ENCODE measurements around the gene COX7A1.
A peak's percentile ranks its signal among the peaks of the same experiment; 100 is the strongest.

The COX7A1 gene

DNA sequence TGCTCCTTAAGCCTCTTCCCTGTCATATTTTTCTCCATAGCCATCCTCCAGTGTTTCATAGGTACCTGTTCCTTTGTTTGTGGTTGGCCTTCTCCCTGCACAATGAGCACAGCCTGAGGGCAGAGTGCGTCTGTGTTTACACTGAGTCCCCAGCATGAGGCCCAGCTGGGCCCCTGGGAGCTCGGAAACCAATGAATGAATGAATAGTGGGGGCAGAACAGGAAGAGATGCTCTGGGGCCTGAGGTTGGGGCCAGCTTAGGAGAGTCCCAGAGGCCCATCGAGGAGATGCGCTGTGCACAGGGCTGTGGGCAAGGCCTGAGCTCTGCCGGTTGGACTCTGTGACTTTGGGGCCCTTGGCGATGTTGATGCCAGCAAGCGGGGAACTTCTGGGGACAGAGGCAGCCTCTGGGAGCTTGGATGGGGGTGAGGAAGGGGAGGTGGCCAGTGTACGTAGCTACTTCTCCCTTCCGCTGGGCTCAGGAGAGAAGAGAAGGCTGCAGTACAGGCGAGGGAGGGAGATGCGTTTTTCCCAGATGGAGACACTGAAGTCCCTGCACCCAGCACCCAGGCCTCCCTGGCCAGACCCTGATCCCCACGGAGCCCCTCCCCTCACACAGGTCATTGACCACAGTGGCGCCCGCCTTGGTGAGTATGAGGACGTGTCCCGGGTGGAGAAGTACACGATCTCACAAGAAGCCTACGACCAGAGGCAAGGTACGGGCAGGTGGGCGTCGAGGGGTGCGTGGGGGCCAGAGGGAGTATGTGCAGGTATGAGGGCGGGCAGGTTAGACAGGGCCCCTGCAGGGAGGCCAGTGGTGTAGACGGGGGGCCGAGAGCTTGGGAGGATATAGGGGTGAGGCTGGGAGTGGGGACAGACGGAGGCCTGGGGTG is 31.9 kb downstream of the COX7A1 start:
- H3K9me3 ChIP-seq (ENCODE audit: insufficient read depth, low read depth, low read length): no peaks in the 10 kb centered on the region
- H3K23ac ChIP-seq (ENCODE audit: low read length): no peak overlapping the region
- no peaks in the 10 kb centered on the region for H3K27me3 ChIP-seq (ENCODE audit: insufficient read depth, low read length)
- no peak overlapping the region for H3K4me2 ChIP-seq (ENCODE audit: low read length)
- no peak overlapping the region for H3K27ac ChIP-seq (ENCODE audit: low read depth, low read length)
- H3K4ac ChIP-seq (ENCODE audit: low read depth, low read length): no peak overlapping the region
- peaks cover 3% of the 10 kb centered on the region for H3K79me2 ChIP-seq (ENCODE audit: control insufficient read depth, insufficient read depth, low read length, poor library complexity)
- H3K9ac ChIP-seq (ENCODE audit: low read length): no peak overlapping the region
- H3K14ac ChIP-seq (ENCODE audit: low read length): no peak overlapping the region
- H2BK5ac ChIP-seq (ENCODE audit: low read depth, low read length, poor library complexity): no peak overlapping the region
- no peak overlapping the region for H2AK5ac ChIP-seq (ENCODE audit: low read length)
- DNase-seq: no peak
- no peak overlapping the region for H2AFZ ChIP-seq (ENCODE audit: insufficient read depth, low read length, poor library complexity)
- H2BK120ac ChIP-seq (ENCODE audit: insufficient read depth, low read length, poor library complexity): no peak overlapping the region
- H3K4me1 ChIP-seq (ENCODE audit: control insufficient read depth in 1 of 2, insufficient read depth in 2 of 2, low read length in 2 of 2): peaks cover 5 to 6% of the 10 kb centered on the region in 2 experiments
- H3K36me3 ChIP-seq (ENCODE audit: control insufficient read depth in 1 of 2, insufficient read depth in 2 of 2, low read length in 2 of 2): peaks cover 45 to 57% of the 10 kb centered on the region in 2 experiments
- H4K12ac ChIP-seq (ENCODE audit: low read depth, low read length): no peak overlapping the region
- H3K18ac ChIP-seq (ENCODE audit: low read length): no peak overlapping the region
- no peak overlapping the region for H4K8ac ChIP-seq (ENCODE audit: low read depth, low read length)
- no peak overlapping the region for H3K4me3 ChIP-seq (ENCODE audit: low read depth, low read length)
- no CpG with 5 or more reads among the region's 26 CpGs for WGBS (ENCODE audit: extremely low coverage, insufficient coverage, insufficient read length)
- H3K79me1 ChIP-seq (ENCODE audit: low read length): peaks cover 5% of the 10 kb centered on the region
- H4K91ac ChIP-seq (ENCODE audit: low read depth, low read length): no peak overlapping the region
- H2BK12ac ChIP-seq (ENCODE audit: low read length): no peak overlapping the region

GRCh38 chr19:36116344-36116637 is 36.0 kb downstream of the COX7A1 start:
- peak overlapping the region; percentile 70 for H4K12ac ChIP-seq (ENCODE audit: low read depth, low read length)
- H3K4me2 ChIP-seq (ENCODE audit: low read length): peak overlapping the region; percentile 63
- H2BK5ac ChIP-seq (ENCODE audit: low read depth, low read length, poor library complexity): no peak overlapping the region
- H3K4me1 ChIP-seq (ENCODE audit: control insufficient read depth in 1 of 2, insufficient read depth in 2 of 2, low read length in 2 of 2): peaks cover 14 to 16% of the 10 kb centered on the region in 2 experiments
- H3K4me3 ChIP-seq (ENCODE audit: low read depth, low read length): no peak overlapping the region
- no CpG with 5 or more reads among the region's 1 CpG for WGBS (ENCODE audit: extremely low coverage, insufficient coverage, insufficient read length)
- peak overlapping the region; percentile 60 for H3K4ac ChIP-seq (ENCODE audit: low read depth, low read length)
- peak overlapping the region; percentile 90 for H2AFZ ChIP-seq (ENCODE audit: insufficient read depth, low read length, poor library complexity)
- peak overlapping the region; percentile 4 for H3K9ac ChIP-seq (ENCODE audit: low read length)
- no peak for DNase-seq
- no peak overlapping the region for H3K14ac ChIP-seq (ENCODE audit: low read length)
- no peaks in the 10 kb centered on the region for H3K27me3 ChIP-seq (ENCODE audit: insufficient read depth, low read length)
- H3K36me3 ChIP-seq (ENCODE audit: control insufficient read depth in 1 of 2, insufficient read depth in 2 of 2, low read length in 2 of 2): peaks cover 37 to 42% of the 10 kb centered on the region in 2 experiments
- no peak overlapping the region for H2BK12ac ChIP-seq (ENCODE audit: low read length)
- peak overlapping the region; percentile 67 for H3K18ac ChIP-seq (ENCODE audit: low read length)
- H4K8ac ChIP-seq (ENCODE audit: low read depth, low read length): peak overlapping the region; percentile 90
- no peak overlapping the region for H3K27ac ChIP-seq (ENCODE audit: low read depth, low read length)
- no peak overlapping the region for H3K23ac ChIP-seq (ENCODE audit: low read length)
- no peak overlapping the region for H2BK120ac ChIP-seq (ENCODE audit: insufficient read depth, low read length, poor library complexity)
- peak overlapping the region; percentile 71 for H2AK5ac ChIP-seq (ENCODE audit: low read length)
- peaks cover 12% of the 10 kb centered on the region for H3K79me2 ChIP-seq (ENCODE audit: control insufficient read depth, insufficient read depth, low read length, poor library complexity)
- peaks cover 13% of the 10 kb centered on the region for H3K79me1 ChIP-seq (ENCODE audit: low read length)
- H4K91ac ChIP-seq (ENCODE audit: low read depth, low read length): peak overlapping the region; percentile 70
- no peaks in the 10 kb centered on the region for H3K9me3 ChIP-seq (ENCODE audit: insufficient read depth, low read depth, low read length)

DNA sequence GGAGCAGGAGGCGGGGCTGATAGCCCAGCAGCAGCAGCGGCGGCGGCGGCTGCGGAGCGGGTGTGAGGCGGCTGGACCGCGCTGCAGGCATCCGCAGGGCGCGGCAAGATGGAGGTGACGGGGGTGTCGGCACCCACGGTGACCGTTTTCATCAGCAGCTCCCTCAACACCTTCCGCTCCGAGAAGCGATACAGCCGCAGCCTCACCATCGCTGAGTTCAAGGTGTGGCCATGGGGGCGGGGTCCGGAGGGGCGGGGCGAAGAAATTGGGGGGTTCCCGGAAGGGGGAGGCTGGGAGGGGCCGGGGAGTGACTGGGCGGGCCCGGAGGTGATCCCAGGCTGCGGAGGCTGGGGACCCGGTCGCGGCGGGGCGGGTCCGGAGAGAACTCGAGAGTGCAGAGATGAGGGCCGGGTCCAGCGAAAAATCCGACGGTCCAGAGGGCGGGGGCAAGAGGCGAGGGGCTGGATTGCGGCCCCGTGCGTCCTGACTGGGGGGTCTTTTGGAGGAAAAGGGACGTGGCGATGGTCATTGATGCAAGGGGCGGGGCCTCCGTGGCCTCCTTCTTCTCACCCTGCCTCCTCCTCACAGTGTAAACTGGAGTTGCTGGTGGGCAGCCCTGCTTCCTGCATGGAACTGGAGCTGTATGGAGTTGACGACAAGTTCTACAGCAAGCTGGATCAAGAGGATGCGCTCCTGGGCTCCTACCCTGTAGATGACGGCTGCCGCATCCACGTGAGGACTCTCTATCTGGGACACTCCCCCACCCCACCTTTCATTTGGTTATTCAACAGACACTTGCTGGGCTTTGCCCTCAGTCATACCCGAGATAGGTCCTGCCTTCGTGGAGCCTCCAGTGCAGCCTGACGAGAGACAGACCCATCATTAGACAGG is 36.5 kb downstream of the COX7A1 start, which contains the start of gene TBCB:
Gene TBCB, plus strand, starts transcription at position 16 of the 891 bp plus-strand sequence. Its CDS starts 93 bp downstream, at position 109.
- Histone ChIP-seq H2BK120ac (ENCODE audit: insufficient read depth, low read length, poor library complexity) (peak within 1 kb of the TSS; percentile 40), H4K8ac (ENCODE audit: low read depth, low read length) (peak within 1 kb of the TSS; percentile 91), H2AK5ac (ENCODE audit: low read length) (peak within 1 kb of the TSS; percentile 71), H3K27me3 (ENCODE audit: insufficient read depth, low read length) (no peaks in the 10 kb centered on the region), H2BK12ac (ENCODE audit: low read length) (no peak within 1 kb of the TSS), H4K12ac (ENCODE audit: low read depth, low read length) (peak within 1 kb of the TSS; percentile 70), H3K9me3 (ENCODE audit: insufficient read depth, low read depth, low read length) (no peaks in the 10 kb centered on the region), H3K27ac (ENCODE audit: low read depth, low read length) (peak within 1 kb of the TSS; percentile 79), H3K9ac (ENCODE audit: low read length) (peak within 1 kb of the TSS; percentile 76), H3K23ac (ENCODE audit: low read length) (no peak within 1 kb of the TSS), H3K36me3 (ENCODE audit: control insufficient read depth in 1 of 2, insufficient read depth in 2 of 2, low read length in 2 of 2) (peaks cover 33 to 44% of the 10 kb centered on the region in 2 experiments), H3K14ac (ENCODE audit: low read length) (peak within 1 kb of the TSS; percentile 70), H3K79me2 (ENCODE audit: control insufficient read depth, insufficient read depth, low read length, poor library complexity) (peaks cover 12% of the 10 kb centered on the region), H2BK5ac (ENCODE audit: low read depth, low read length, poor library complexity) (no peak within 1 kb of the TSS), H3K18ac (ENCODE audit: low read length) (peak within 1 kb of the TSS; percentile 67), H3K4me2 (ENCODE audit: low read length) (peak within 1 kb of the TSS; percentile 93), H3K4me1 (ENCODE audit: control insufficient read depth in 1 of 2, insufficient read depth in 2 of 2, low read length in 2 of 2) (peaks cover 14 to 16% of the 10 kb centered on the region in 2 experiments), H3K4ac (ENCODE audit: low read depth, low read length) (peak within 1 kb of the TSS; percentile 60), H2AFZ (ENCODE audit: insufficient read depth, low read length, poor library complexity) (peak within 1 kb of the TSS; percentile 90), H4K91ac (ENCODE audit: low read depth, low read length) (peak within 1 kb of the TSS; percentile 70), H3K79me1 (ENCODE audit: low read length) (peaks cover 13% of the 10 kb centered on the region), H3K4me3 (ENCODE audit: low read depth, low read length) (peak within 1 kb of the TSS; percentile 93)
- no CpG with 5 or more reads among the region's 59 CpGs for WGBS (ENCODE audit: extremely low coverage, insufficient coverage, insufficient read length)
- no peak for DNase-seq

DNA sequence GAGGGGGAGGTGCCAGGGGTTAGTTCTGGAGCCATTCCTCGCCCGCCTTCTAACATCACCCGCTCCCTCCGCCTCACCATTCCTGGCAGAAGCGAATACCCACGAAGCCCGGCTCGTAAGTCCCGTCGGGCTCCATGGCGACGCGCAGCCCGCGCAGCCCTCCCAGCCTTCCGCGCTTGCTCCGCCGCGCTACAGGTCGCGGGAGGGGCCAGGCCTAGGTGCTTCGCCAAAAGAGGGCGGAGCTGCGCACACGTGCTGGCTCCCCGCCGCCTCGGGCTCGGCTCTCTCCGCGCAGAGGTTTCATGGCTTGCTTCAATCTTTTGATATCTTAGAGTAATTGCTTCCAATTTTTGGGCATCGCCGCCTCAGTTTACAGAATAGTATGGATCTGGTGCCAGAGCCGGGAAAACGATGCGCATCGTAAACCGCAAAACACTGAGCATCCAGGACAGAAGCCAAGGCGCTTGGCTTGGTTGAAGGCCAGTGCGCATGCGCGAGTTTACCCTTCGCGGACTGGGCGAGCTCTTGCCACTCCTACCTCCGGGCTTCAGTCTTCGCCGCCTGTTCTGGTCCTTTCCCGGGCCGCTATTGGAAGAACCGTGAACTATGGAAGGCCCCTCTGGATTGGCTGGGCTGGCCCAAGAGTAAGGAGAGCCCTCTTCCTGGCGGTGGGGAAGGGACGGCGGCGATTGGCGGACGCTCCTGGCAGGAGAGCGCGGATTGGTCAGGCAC is 37.4 kb downstream of the COX7A1 start, which contains the start of gene POLR2I:
Gene POLR2I, minus strand, starts transcription at position 155 of the 732 bp plus-strand sequence. Its CDS starts 19 bp downstream, at position 136.
- Histone ChIP-seq H4K8ac (ENCODE audit: low read depth, low read length) (peak within 1 kb of the TSS; percentile 91), H3K18ac (ENCODE audit: low read length) (peak within 1 kb of the TSS; percentile 67), H3K23ac (ENCODE audit: low read length) (no peak within 1 kb of the TSS), H2AK5ac (ENCODE audit: low read length) (no peak within 1 kb of the TSS), H3K9ac (ENCODE audit: low read length) (peak within 1 kb of the TSS; percentile 76), H3K36me3 (ENCODE audit: control insufficient read depth in 1 of 2, insufficient read depth in 2 of 2, low read length in 2 of 2) (peaks cover 29 to 36% of the 10 kb centered on the region in 2 experiments), H3K79me2 (ENCODE audit: control insufficient read depth, insufficient read depth, low read length, poor library complexity) (peaks cover 12% of the 10 kb centered on the region), H2BK5ac (ENCODE audit: low read depth, low read length, poor library complexity) (no peak within 1 kb of the TSS), H2AFZ (ENCODE audit: insufficient read depth, low read length, poor library complexity) (peak within 1 kb of the TSS; percentile 90), H3K14ac (ENCODE audit: low read length) (peak within 1 kb of the TSS; percentile 70), H2BK12ac (ENCODE audit: low read length) (no peak within 1 kb of the TSS), H3K27me3 (ENCODE audit: insufficient read depth, low read length) (no peaks in the 10 kb centered on the region), H3K79me1 (ENCODE audit: low read length) (peaks cover 13% of the 10 kb centered on the region), H3K4me2 (ENCODE audit: low read length) (peak within 1 kb of the TSS; percentile 93), H3K4me1 (ENCODE audit: control insufficient read depth in 1 of 2, insufficient read depth in 2 of 2, low read length in 2 of 2) (peaks cover 14 to 16% of the 10 kb centered on the region in 2 experiments), H3K9me3 (ENCODE audit: insufficient read depth, low read depth, low read length) (no peaks in the 10 kb centered on the region), H4K91ac (ENCODE audit: low read depth, low read length) (peak within 1 kb of the TSS; percentile 70), H4K12ac (ENCODE audit: low read depth, low read length) (peak within 1 kb of the TSS; percentile 70), H3K4me3 (ENCODE audit: low read depth, low read length) (peak within 1 kb of the TSS; percentile 93), H2BK120ac (ENCODE audit: insufficient read depth, low read length, poor library complexity) (peak within 1 kb of the TSS; percentile 40), H3K4ac (ENCODE audit: low read depth, low read length) (peak within 1 kb of the TSS; percentile 60), H3K27ac (ENCODE audit: low read depth, low read length) (peak within 1 kb of the TSS; percentile 79)
- no CpG with 5 or more reads among the region's 60 CpGs for WGBS (ENCODE audit: extremely low coverage, insufficient coverage, insufficient read length)
- peak; percentile 100 for DNase-seq

Data from trophoblast cell (in vitro differentiated cells and primary cell).